Thymus (tissue), 11 donors: ENCODE data around the gene DSCAM. TPM values are rescaled to one million over a fixed set of nuclear protein-coding genes. Genes with fewer than 3 reads are reported as not detected.
"Not testable (repeated sequence)": the region's sequence is repeated elsewhere in the genome, so short reads cannot be mapped to it uniquely, and the experiment has no call there.

Source experiments
- DNase-seq, 9 donors: peaks; one replicate each; pipeline ENCODE4 v3.0.0-alpha.2; 2013; ENCODE audit warnings: low spot score in 9 of 9, low read depth in 6 of 9, missing footprints in 1 of 9
- H3K27ac ChIP-seq, 2 donors: one replicate each; pipeline ENCODE4 v1.5.1; 2013; ENCODE audit warnings: control low read depth in 1 of 2, low read depth in 1 of 2, low read length in 1 of 2, mild to moderate bottlenecking in 1 of 2, moderate library complexity in 1 of 2
- H3K27me3 ChIP-seq, 2 donors: one replicate each; pipeline ENCODE4 v1.5.1; 2013; ENCODE audit warnings: low read length in 1 of 2; ENCODE audit not compliant: control insufficient read depth in 2 of 2, insufficient read depth in 1 of 2
- H3K36me3 ChIP-seq, 2 donors: one replicate each; pipeline ENCODE4 v1.5.1; 2013; ENCODE audit warnings: low read length in 1 of 2, mild to moderate bottlenecking in 1 of 2, moderate library complexity in 1 of 2; ENCODE audit not compliant: control insufficient read depth in 2 of 2, insufficient read depth in 2 of 2
- H3K4me1 ChIP-seq, 2 donors: one replicate each; pipeline ENCODE4 v1.5.1; 2013; ENCODE audit warnings: low read length in 2 of 2; ENCODE audit not compliant: control insufficient read depth in 2 of 2, insufficient read depth in 2 of 2
- H3K4me3 ChIP-seq, 2 donors: one replicate each; pipeline ENCODE4 v1.5.1; 2013; ENCODE audit warnings: low read length in 2 of 2, control low read depth in 1 of 2, mild to moderate bottlenecking in 1 of 2
- H3K9me3 ChIP-seq, 2 donors: one replicate each; pipeline ENCODE4 v1.5.1; 2013; ENCODE audit warnings: low read length in 1 of 2, mild to moderate bottlenecking in 1 of 2; ENCODE audit not compliant: control insufficient read depth in 2 of 2, insufficient read depth in 1 of 2
- WGBS: extraction: QIAGEN DNeasy Blood & Tissue Kit; methylation state at CpG from one replicate; pipeline ENCODE4 v1.1.7; 2013; 5-methylcytosine and 5-hydroxymethylcytosine counted together
- polyA plus RNA-seq: library from polyadenylated mRNA; stranded (reverse); fragments of 200-250 nt; gene quantifications from one replicate; pipeline ENCODE4 v1.2.3, GENCODE V29; 2013
- total RNA-seq: library from RNA; stranded (reverse); fragments of 120-200 nt; gene quantifications from one replicate; pipeline ENCODE4 v1.2.4, GENCODE V29; 2013
- donor health status: healthy.

Gene DSCAM
- total and polyA plus RNA-seq, 2 donors = 0.02 to 0.05 TPM

DNA sequence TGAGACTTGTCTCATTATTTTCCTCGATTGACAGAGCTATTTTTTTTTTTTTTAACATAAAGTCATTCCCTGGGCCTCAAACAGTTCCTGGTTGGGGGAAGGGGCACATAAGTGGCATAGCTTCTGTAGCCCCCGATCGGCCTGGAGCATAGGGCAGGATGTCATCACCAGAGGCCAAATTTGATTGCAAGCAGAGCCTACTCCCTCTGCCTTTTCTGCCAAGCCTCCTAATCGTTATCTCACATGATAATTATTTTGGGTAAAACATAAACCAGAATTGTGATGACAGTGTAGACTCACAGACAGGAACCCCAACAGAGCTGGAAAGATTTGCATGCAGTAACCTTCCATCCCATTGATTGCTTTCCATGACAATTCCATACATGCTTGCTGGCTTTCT lies 574.9 kb downstream of the DSCAM start:
- WGBS = 83% methylated on average over 4 of the region's 4 CpGs
- no peak overlapping the region for H3K4me3 ChIP-seq
- no peaks in the 10 kb centered on the region for H3K9me3 ChIP-seq
- DNase-seq = no peak
- no peak overlapping the region for H3K27ac ChIP-seq
- H3K4me1 ChIP-seq = no peaks in the 10 kb centered on the region
- no peaks in the 10 kb centered on the region for H3K36me3 ChIP-seq
- H3K27me3 ChIP-seq = no peaks in the 10 kb centered on the region

DNA sequence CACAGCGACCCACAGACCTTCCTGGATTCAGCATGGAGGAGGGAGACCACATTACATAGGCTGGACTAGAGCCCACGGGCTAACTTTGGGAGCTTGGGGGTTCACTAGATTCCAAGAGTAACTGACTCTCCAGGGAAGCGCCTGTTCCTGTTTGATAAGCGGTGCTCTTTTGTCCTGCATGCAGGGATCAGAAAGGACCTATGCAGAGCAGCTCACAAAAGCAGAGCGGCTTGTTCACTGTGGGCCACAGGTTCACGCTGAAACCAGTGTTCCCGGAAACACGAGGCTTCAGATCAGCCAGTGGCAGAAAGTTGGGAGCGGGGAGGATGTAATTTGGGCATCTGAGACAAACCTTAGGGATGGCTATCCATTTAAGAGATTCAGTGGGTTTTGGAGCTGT lies 575.8 kb downstream of the DSCAM start:
- Histone ChIP-seq H3K27me3 (no peaks in the 10 kb centered on the region), H3K9me3 (no peaks in the 10 kb centered on the region), H3K27ac (no peak overlapping the region), H3K4me1 (no peaks in the 10 kb centered on the region), H3K36me3 (no peaks in the 10 kb centered on the region), H3K4me3 (no peak overlapping the region)
- DNase-seq = no peak
- WGBS = 57% methylated on average over 9 of the region's 9 CpGs

- Histone ChIP-seq H3K27me3 (no peaks in the 10 kb centered on the region), H3K27ac (no peak overlapping the region), H3K4me3 (no peak overlapping the region), H3K9me3 (no peaks in the 10 kb centered on the region), H3K36me3 (no peaks in the 10 kb centered on the region), H3K4me1 (no peaks in the 10 kb centered on the region)
- no peak for DNase-seq
- WGBS = 83% methylated on average over 4 of the region's 4 CpGs
These were observed 576.9 kb downstream of the DSCAM start for GRCh38 chr21:40270047-40270446.

DNA sequence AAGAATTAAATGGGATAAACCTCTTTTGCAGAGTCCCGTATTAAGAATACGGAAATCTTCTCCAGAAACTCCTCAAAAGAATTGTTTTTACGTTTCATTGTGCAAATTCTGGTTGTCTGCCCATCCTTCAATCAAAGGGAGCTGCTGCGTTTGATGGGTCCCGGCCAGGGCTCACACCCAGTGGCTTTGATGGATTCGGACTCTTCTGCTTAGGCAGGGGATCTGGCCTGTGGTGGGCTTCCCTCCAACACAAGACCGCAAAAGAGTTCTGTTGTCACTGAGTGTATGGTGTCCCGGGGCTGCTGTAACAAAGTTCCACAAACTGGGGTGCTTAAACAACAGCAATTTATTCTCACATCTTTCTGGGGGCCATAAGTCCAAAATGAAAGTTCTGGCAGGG lies 577.7 kb downstream of the DSCAM start:
- WGBS = 91% methylated on average over 8 of the region's 8 CpGs
- no peaks in the 10 kb centered on the region for H3K9me3 ChIP-seq
- H3K4me1 ChIP-seq = no peaks in the 10 kb centered on the region
- no peak overlapping the region for H3K27ac ChIP-seq
- no peak for DNase-seq
- H3K36me3 ChIP-seq = no peaks in the 10 kb centered on the region
- H3K4me3 ChIP-seq = no peak overlapping the region
- no peaks in the 10 kb centered on the region for H3K27me3 ChIP-seq

DNA sequence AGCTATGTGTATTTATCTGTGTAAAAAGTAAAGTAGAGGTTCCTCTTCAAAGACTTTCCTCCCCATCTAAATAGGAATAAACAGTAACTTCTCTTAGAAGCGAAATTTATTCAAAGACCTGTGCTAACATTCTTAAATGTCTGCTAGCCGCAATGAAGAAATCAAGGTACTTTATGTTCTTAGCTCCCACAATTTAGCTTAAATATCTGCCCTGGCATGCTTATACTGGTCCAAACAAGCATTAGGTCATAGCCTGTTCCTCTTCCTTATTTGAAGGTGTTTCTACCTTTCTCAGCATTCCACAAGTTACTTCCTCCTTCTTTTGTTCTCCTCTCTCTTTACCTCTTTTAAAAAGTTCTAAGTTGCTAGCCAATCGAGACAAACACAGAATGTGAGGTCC lies 588.5 kb downstream of the DSCAM start:
- not testable (repeated sequence) for H3K27me3 ChIP-seq, H3K27ac ChIP-seq, H3K4me3 ChIP-seq, DNase-seq, H3K4me1 ChIP-seq, H3K9me3 ChIP-seq, H3K36me3 ChIP-seq
- WGBS = 84% methylated on average over 3 of the region's 3 CpGs

GRCh38 chr21:40257342-40257741 lies 589.6 kb downstream of the DSCAM start:
- Histone ChIP-seq H3K27ac (no peak overlapping the region), H3K9me3 (no peaks in the 10 kb centered on the region), H3K4me1 (no peaks in the 10 kb centered on the region), H3K36me3 (no peaks in the 10 kb centered on the region), H3K4me3 (no peak overlapping the region), H3K27me3 (no peaks in the 10 kb centered on the region)
- DNase-seq = no peak
- 79% methylated on average over 3 of the region's 3 CpGs for WGBS

- H3K4me1 ChIP-seq = no peaks in the 10 kb centered on the region
- no peaks in the 10 kb centered on the region for H3K36me3 ChIP-seq
- WGBS = 82% methylated on average over 6 of the region's 6 CpGs
- no peak overlapping the region for H3K27ac ChIP-seq
- no peaks in the 10 kb centered on the region for H3K27me3 ChIP-seq
- no peak overlapping the region for H3K4me3 ChIP-seq
- no peak for DNase-seq
- peaks cover 0 to 2% of the 10 kb centered on the region in 2 donors for H3K9me3 ChIP-seq
These were observed 591.2 kb downstream of the DSCAM start for GRCh38 chr21:40255518-40256444.

- Histone ChIP-seq H3K9me3 (peaks cover 0 to 2% of the 10 kb centered on the region in 2 donors), H3K4me3 (no peak overlapping the region), H3K36me3 (no peaks in the 10 kb centered on the region), H3K4me1 (no peaks in the 10 kb centered on the region), H3K27ac (no peak overlapping the region), H3K27me3 (no peaks in the 10 kb centered on the region)
- 90% methylated on average over 13 of the region's 13 CpGs for WGBS
- DNase-seq = no peak
These were observed 592.2 kb downstream of the DSCAM start for GRCh38 chr21:40254540-40255465.

DNA sequence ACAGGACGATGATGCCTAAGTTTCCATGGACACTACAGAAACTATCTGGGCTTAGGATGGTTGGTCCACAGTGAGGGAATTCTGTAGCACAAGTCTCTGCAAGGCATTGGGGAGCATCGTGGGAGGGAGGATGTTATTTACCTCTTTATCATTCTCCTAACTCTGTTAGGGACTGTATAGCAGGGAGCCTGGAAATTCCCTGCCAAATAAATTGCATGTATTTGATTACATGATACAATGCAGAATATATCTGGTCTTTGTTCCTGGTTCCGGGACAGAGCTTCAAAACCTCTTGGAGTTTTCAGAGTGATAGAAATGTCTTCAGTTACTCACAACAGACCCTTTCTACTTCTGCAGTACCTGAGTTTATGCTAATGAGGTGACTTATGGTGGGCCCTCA lies 593.8 kb downstream of the DSCAM start:
- H3K4me1 ChIP-seq = no peaks in the 10 kb centered on the region
- H3K27ac ChIP-seq = no peak overlapping the region
- H3K4me3 ChIP-seq = no peak overlapping the region
- H3K27me3 ChIP-seq = no peaks in the 10 kb centered on the region
- H3K9me3 ChIP-seq = peaks cover 0 to 2% of the 10 kb centered on the region in 2 donors
- DNase-seq = no peak
- WGBS = 86% methylated on average over 3 of the region's 3 CpGs
- H3K36me3 ChIP-seq = no peaks in the 10 kb centered on the region
